Amniotic epithelial cell (primary cell): ENCODE measurements around the gene CLSTN2.

Experiments used
- DNase-seq: peaks from one replicate; pipeline ENCODE4 v3.0.0-alpha.2; 2010; ENCODE audit warnings: low read depth

Gene CLSTN2

DNA sequence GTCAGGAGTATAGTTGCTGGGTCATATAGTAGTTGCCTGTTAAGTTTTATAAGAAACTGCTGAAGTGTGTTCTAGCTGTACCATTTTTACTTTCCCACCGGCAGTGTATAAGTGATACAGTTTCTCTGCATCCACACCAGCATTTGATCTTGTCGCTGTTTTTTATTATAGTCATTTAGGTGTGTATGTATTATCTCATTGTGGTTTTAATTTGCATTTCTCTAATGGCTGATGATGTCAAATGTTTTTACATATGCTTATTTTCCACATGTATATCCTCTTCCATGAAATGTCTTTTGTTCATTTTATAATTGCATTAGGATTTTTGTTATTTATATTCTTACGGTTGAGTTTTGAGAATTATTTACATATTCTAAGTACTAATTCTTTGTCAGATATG is 254.3 kb downstream of the CLSTN2 start:
- no peak for DNase-seq

DNA sequence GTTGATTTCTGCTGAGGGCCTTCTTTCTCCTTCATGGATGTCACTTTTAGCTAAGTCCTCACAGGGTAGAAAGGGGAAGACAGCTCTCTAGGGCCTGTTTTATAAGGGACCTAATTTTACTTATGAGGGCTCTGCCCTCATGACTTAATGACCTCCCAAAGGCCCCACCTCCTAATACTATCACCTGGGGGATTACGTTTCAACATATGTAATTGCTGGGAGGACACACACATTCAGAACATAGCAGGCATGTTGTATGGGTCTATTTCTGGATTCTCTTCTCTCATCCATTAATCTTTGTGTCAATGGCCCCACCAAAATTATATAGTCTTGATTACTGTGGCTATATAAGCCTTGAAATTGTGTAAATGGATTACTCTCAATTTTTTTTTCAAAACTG is 255.0 kb downstream of the CLSTN2 start:
- DNase-seq = no peak

DNA sequence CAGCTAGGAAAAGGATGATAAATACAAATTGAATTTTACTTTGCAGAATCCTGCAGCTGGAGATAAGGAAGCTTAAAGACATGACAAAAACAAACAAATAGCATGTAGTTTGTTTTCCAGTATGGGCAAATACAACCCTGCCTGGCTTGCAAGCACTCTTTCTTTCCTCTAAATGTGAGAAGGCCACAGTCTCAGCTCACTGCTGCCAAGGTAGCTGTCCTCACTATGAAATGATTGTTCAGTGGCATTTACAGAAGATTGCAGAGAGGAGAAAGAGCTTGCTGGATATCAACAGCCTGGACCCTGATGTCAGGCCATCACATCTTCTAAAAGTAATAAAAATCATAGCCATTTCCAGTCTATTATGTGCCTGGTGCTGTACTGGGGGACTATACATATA is 262.0 kb downstream of the CLSTN2 start:
- no peak for DNase-seq

DNA sequence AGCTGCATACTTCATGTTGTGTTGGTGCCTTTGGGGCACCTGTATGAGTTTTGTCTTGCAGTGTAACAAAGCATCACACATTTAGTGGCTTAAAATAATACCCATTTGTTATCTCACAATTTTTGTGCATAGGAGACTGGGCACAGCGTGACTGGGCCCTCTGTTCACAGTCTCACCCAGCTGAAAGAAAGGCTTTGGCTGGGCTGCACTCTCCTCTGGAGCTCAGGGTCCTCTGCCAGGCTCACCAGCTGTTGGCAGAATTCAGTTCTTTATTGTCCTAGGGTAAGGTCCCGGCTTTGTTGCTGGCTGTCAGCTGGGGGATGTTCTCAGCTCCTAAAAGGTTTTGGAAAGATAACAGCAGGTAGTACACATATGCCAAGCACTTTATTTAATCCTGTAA is 263.3 kb downstream of the CLSTN2 start:
- no peak for DNase-seq

DNA sequence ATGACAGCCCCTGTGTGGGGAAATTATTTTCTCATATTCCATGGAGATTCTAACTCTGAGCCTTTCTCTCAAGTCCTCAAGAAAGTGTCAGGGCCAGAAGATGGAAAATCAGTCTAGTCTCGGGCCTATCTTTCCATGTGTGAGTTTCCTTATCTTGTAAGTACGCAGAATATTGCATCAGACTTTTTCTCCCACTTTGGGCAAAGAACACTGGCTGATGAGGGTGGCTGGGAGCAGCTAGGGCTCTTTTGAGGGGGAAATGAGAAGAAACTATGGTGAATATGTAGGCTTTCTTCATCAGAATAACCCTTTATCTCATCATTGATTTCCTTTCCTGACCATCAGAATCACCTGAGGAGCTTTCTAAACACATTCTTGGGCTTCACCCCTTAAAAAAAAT is 264.0 kb downstream of the CLSTN2 start:
- DNase-seq = no peak

DNA sequence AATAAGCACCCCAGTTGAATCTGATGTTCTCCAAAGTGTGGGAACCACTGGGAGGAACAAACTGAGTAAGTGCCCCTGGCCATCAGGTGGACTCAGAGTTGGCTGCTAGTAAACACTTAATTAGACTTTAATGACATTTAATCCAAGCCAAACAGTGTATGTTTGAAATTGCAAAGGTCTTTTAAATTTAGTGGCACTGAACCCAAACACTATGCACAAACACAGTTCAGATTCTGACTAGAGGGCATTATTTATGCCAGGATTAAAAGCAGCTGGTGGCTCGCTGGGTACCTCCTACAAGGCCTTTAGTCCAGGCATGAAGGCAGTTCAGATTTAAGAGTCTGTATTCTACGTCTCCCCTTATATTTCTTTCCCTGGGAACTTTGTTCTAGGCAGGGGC is 264.8 kb downstream of the CLSTN2 start:
- DNase-seq = no peak

DNA sequence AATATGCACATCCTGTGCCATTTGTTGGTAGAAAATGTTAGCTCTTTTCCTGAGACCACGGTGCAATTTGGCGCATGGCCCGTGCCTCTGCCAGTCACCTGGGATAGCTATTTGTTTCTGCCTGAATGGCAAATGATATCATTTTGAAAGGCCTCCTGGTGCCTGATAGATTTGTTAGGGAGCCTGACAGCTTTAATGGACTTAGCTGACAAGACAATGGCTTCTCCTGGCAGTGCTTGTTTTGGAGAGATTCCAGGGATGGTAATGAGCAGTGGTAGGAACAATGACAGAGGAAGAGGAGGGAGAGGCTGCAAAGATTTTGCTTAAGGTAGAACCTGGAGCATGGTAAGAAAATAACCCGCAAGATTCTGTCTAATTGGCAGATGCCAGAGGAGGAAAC is 268.5 kb downstream of the CLSTN2 start:
- DNase-seq = no peak

DNA sequence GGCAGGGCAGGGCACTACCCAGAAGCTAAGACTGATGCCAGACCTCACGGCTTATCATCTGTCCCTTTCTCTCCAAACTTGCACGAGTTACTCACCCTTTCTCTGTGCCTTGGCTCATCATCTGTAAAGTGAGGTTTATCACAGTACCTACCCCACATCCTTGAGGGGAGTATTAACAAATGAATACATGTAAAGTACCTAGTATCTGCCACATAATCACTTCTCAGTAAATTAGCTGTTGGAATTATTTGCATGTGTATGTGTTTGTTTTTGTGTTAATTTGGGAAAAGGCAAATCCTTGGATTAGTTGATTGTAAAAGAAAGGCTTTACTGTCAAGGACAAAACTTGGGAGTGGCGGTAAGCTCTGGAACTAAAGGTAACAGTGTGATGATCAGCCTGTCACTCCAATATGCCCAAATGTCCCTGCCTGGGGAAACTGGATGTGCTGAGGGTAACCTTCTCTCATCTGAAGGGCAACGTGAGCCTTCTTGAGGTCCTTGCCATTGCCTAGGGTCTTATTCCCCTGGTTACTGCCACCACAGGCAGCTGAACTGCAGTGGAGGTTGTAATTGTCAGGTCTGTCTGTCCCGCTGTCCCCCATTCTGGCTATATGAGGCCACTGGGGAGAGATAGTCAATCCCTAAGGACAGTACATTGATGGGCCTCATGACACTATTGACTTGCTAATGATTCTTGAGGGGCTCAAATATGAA is 269.4 kb downstream of the CLSTN2 start:
- DNase-seq = no peak

DNA sequence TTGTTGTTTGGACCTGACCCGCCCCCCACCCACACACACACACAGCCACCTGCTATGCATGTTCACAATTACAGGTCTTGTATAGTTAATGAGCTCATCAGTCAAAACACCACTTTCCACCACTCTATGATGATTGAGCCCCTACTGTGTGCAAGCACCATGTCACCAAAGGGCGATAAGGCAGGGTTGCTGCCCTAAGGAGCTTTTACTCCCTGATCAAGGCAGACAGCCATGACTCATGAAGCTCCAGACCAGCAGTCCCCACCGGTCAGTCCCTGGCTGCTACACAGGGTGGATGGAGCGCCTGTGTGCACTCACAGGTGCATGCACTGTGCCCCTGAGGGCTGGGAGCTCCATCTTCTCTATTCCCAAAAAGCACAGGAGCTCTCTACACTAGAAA is 270.6 kb downstream of the CLSTN2 start:
- DNase-seq = no peak

DNA sequence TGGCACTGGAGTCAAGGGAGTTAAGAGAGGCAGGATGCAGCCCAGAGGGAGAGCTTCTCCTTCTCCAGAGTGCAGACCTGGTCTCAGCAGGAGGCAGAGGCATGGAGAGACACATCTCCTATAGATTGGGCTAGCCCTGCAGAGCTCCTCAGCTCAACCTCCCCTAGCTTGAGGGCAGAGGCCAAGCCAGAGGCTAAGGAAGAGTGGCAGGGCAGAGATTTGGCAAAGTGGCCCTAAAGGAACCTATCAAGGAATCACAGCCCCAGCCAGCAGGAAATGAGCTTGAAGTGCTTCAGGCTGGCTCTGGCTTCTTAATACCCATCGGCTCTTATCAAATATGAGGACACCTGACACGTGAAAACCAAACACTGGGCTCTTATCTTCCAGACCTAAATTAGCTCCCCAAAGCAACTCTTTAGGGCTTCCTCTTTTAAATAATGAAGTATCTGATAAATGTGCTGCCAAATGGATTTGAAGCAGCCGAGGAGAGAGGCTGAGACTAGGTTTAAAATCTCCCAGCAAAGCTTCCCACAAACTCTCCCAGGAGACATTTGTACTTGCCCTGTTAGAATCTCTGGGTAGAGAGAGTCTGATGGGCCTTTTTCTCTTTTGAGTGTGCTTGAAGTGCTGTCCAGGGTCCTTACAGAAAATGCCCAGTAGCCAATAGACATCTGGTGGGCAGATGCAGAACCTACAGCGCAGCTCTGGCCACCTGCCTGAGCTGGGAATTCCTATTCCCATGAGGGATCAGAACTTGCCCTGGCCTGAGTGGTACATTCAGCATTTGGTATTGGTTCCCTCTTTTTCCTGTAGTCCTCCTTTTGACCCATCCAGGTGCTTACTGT is 271.4 kb downstream of the CLSTN2 start:
- peak; percentile 1 for DNase-seq

DNA sequence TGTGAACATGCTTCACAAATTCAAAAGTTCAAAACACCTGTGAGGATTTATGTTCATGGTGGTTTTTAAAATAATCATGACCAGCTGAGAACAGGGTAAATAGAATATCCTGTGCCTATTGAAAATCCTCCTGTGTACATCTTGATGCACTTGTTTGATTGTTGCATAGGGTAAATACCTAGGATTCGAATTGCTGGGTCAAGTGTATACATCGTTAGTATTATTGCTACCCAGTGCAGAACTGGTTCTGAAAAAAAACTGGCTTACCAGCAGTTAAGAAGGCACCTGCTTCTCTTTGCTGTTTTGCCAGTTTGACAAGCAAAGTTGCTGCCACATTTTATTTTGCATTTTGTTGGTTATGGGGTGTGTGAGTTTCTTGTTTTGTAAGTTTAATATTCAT is 272.6 kb downstream of the CLSTN2 start:
- DNase-seq = no peak

DNA sequence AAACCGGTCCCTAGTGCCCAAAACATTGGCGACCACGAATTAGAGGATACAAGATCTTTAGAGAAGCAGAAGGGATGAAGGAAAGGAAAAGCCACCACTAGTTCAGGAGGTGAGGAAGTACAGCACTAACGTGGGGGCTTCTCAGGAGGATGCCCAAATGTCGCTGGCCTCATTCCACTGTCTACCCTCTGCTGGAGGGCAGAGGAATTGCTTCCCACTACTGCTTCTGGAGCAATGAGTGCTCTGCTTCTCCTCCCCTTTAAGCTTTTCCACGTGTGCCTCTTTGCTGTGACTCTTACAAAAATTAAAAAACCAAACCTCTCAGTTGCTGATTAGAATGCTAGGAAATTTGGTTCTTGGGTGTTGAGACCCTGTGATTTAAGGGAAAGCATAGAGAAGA is 281.3 kb downstream of the CLSTN2 start:
- DNase-seq = no peak

DNA sequence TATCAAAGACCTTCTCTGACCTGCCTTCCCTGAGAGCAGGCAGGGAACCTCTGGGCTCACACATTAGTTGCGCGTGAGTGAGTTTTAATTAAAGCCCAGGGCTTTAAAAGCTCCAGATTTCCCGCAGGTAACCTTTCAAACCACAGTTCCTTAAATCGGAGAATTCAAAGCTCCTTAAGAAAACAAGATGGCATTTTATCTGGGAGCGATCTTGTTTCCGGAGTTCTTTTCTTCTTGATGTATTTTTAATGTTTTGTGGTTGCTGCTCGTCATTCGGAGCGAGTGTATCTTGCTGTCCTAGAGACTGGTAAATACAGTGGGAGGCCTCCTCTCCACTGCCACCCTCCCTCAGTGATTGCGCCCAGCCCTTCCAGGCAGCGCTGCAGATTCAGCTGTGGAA is 284.3 kb downstream of the CLSTN2 start:
- DNase-seq = no peak

DNA sequence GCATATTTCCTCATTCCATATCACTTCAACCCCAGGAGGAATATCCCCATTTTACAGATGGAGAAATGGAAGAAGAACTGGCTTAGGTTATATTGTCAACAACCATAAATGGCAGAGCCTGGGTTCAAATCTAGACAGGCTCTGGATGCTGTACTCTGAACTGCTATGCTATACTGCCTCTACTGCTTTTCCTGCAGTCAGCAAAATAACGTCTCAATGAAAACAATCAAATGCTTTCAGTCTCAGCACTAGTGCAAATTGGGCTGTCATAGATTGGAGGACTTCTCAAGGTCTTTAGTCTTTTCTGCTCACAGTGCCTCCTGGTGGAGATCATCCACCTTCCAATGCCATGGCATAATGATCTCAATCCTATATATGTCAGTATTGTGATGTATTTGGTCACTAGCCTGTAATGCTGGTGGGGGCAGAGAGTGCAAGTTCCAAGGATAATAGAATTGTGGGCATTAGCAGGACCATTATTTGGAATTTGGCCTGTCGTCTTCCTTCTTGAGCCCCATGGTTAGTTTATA is 285.0 kb downstream of the CLSTN2 start:
- no peak for DNase-seq

DNA sequence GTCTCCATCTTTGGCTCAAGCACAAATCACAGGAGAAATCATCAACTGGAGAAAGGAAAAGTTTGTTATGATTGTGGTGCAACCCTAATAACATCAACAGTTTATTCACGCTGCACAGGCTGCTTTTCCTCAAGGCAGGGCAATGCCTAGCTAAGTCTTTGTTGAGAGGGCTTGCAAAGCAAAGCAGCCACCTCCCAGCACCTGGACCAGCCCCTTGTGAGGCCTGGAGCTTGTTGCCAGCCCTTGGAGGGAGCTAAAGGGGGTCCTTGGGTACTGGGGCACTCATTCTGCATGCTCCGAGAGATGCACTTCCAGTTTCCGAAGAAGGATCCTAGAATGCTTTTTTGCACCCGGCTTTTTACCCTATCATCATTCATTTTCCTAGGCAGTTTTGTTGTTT is 288.2 kb downstream of the CLSTN2 start:
- DNase-seq = no peak

DNA sequence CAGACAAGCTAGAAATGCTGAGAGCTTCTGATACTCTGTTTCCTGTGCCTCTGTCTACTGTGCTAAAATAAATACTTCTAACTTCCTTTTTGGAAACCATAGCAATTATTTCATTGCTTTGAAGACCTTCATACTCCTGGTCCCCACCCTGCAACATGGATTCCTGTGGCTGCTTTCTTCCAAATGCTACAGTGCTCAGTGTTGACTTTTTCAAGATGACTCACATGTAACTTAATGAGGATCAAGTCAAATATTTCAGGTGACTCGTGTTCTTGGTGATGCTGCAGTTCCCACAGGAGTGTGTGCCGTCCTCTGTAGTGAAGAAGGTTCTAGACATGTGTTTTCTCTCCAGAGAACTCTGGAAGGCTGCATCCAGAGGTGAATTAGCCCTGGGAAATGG is 288.6 kb downstream of the CLSTN2 start:
- no peak for DNase-seq

DNA sequence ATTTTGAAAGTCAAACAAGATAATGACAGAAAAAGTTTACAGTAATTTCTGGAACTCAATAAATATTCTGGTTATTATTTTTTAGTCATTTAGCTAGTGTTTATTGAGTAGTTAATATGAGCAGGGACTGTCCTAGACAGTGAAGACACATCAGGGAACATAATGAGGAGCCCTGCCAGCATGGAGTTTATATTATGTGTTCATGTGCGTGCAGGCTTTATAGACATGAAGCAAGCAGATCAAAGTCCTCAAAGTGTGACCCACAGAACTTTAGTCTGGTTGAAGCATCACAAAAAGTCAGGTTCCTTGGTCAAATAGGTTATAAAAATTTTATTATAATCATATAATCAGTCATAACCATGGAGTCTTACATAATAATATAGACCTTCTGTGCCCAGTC is 289.3 kb downstream of the CLSTN2 start:
- DNase-seq = no peak

DNA sequence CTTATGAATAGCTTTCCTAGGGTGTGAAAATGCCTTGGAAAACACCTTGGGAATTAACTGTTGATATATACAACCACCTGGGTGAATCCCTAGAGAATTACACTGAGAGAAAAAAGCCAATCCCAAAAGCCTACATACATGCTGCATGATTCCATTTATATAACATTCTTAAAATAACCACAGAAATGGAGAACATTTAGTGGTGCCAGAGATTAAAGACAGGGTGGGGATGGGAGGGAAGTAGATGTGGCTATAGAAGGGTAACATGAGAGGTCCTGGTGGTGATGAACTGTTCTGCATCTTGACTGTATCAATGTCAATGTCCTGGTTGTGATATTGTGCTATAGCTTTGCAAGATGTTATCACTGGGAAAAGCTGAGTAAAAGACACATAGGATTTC is 291.0 kb downstream of the CLSTN2 start:
- no peak for DNase-seq

DNA sequence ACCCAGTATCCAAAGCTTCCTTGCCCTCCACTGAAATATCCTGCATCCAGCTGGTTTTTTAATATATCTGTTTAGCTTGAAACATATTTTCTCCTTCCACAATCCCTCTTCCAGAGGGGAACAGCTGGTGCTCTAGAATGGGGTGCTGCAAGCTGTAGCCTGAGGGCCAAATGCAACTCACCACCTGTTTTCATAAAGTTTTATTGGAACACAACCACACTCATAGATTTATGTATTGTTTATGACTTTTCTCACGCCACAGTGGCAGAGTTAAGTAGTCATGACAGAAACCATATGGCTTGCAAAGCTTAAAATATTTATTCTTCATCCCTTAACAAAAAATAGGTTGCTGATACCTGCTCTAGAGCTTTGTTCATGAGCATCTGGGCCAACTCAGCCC is 298.7 kb downstream of the CLSTN2 start:
- DNase-seq = no peak

DNA sequence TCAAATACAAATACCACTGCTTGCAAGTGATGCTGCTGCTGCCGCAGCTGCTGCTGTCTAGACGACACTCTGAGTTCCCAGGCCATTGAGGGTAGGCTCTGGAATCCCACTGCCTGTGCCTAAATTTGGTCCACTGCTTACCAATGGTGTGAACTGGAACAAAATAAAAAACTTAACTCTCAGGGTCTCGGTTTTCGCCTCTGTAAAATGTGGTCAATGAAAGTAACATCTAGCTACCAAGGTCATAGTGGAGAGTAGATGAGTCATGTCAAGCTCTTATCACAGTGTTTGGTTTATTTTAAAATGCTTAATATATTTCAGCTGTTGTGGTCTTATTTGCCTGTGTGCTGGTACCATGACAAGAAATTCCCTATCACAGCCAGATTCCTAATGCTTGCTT is 299.3 kb downstream of the CLSTN2 start:
- DNase-seq = no peak

DNA sequence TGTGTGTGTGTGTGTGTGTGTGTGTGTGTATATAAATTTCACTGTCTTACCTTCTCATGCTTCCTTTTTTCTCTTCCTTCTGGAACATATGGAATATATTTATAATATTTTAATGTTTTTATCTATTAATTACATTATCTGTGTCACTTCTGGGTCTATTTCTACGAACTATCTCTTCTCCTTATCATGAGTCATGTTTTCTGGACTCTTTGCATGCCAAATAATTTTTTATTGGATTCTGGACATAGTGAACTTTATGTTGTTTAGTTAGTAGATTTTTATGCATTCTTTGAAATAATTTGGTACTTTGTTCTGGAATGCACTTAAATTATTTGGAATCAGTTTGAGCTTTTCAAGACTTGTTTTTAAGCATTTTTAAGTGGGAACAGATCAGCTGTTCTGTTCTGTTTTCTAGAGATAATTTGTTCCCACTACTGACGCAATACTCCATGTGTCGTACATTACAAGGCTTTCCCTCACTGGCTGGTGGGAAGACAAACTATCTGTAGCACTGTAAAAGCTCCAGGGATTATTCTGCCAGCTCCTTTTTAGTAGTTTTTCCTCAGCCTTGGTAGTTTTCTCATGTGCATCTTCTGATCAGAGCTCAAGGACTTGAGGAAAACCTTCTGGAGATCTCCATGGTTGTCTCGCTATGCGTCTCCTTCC is 302.0 kb downstream of the CLSTN2 start:
- DNase-seq = peak; percentile 50

DNA sequence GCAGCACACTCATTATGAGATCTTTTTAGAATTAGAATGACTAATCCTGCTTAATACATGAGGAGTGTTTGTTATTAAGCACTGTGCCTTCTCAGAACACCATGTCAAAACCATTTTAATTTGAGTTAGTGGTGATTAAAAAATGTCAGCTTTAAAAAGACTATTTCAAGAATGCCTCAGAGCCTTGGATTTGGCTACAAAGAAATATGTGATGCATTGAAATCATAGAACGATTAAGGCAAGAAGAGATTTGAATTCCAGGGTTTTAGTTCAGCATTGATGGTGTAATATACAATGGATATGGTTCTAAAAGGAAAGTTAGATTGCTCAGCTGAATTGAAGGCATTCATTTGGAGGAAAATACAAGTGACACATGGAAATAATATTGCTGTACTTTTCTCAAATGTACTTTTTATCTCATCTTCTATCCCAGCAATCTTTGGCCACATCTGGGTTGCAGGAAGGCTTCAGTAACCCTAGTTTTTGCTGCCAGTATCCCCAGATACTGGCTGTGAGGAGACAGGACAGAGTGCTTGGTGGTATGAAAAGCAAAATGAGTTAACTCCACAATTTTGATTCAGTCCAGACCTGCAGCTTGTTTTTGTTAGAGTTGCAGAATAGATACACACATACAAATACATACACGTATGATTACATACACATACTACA is 303.8 kb downstream of the CLSTN2 start:
- peak; percentile 14 for DNase-seq
